ENCODE data around the gene ARID5B.

DNA sequence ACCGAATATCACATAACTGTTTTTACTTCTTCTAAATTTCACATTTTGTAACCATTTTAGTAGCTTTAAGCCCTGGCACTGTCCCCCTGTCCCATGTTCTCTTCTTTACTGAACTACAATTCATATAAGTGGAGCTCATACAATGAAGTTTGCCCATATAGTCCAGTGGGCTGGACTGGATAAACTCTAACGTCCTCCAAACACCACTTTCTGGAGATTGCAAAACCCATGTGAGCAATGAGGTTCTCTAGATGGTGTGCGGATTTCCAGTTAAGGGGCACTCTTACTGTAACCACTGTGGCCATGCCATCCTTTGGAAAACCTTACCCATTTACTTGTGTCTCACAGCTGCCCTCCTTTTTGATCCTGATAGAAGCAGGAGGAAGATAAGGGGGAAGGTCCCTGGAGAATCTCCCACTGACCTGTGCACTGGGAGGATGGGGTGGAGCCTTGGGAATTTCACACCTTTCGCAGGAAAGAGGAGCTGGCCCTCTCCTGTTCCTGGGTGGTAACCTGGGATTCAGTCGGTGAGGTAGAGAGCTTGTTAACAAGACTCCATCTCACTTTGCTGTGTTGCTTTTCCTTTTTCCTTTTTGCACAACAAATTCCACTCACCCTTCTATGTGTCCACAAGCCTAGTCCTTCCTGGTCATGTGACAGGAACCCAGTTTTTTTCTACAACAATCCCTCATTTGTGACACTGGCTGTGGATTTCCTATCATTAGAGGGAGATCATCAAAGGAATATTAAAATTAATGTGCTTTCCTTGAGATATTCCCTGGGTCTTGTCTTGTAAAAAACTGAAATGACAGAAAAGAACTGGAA lies 120.7 kb downstream of the ARID5B start:
- TF ChIP-seq POLR2A (IDR thresholded peaks at IDR 0.05; ENCODE audit: low read depth, low read length) (no peak), CTCF (conservative IDR thresholded peaks at IDR 0.05; ENCODE audit: low read depth, low read length) (no peak), USF2 (IDR thresholded peaks at IDR 0.05; ENCODE audit: low read depth, low read length) (no peak), RCOR1 (IDR thresholded peaks at IDR 0.05; ENCODE audit: insufficient replicate concordance, low read length) (no peak), RAD21 (IDR thresholded peaks at IDR 0.05; ENCODE audit: low read length) (no peak), RFX5 (IDR thresholded peaks at IDR 0.05; ENCODE audit: low read depth, low read length) (no peak), MAFK (IDR thresholded peaks at IDR 0.05; ENCODE audit: low read depth, low read length) (no peak), MXI1 (IDR thresholded peaks at IDR 0.05; ENCODE audit: borderline replicate concordance, low read depth, low read length) (no peak), MAZ (IDR thresholded peaks at IDR 0.05; ENCODE audit: borderline replicate concordance, low read depth, low read length) (no peak), CEBPB (IDR thresholded peaks at IDR 0.05; ENCODE audit: low read depth, low read length) (no peak), NFE2L2 (IDR thresholded peaks at IDR 0.05; ENCODE audit: low read depth, low read length) (no peak)
- TF ChIP-seq, protein P1, sequence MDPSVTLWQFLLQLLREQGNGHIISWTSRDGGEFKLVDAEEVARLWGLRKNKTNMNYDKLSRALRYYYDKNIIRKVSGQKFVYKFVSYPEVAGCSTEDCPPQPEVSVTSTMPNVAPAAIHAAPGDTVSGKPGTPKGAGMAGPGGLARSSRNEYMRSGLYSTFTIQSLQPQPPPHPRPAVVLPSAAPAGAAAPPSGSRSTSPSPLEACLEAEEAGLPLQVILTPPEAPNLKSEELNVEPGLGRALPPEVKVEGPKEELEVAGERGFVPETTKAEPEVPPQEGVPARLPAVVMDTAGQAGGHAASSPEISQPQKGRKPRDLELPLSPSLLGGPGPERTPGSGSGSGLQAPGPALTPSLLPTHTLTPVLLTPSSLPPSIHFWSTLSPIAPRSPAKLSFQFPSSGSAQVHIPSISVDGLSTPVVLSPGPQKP (IDR thresholded peaks at IDR 0.05; ENCODE audit: borderline replicate concordance, low read depth, low read length): no peak
